Erythroblast (primary cell): Measurements from ENCODE around the gene SPINT4.

Source experiments
- GATA1 ChIP-seq: IDR thresholded peaks from 2 replicates; pipeline ENCODE4 v1.6.1; 2011; ENCODE audit warnings: low read depth, mild to moderate bottlenecking, control low read depth, low read length, moderate library complexity
- POLR2A ChIP-seq: IDR thresholded peaks from 2 replicates; pipeline ENCODE4 v1.6.1; 2011; ENCODE audit warnings: mild to moderate bottlenecking, low read length

- TF ChIP-seq POLR2A (no peak), GATA1 (no peak)
These were observed 50.5 kb downstream of the SPINT4 start for GRCh38 chr20:45772693-45773092.
